Measurements from ENCODE around the gene PON1. TPM values are rescaled to one million over a fixed set of nuclear protein-coding genes. Genes with fewer than 3 reads are reported as not detected.

PON1 gene
- total and polyA plus RNA-seq, 2 experiments from 2014 or later: 0.69 to 1.2 TPM

DNA sequence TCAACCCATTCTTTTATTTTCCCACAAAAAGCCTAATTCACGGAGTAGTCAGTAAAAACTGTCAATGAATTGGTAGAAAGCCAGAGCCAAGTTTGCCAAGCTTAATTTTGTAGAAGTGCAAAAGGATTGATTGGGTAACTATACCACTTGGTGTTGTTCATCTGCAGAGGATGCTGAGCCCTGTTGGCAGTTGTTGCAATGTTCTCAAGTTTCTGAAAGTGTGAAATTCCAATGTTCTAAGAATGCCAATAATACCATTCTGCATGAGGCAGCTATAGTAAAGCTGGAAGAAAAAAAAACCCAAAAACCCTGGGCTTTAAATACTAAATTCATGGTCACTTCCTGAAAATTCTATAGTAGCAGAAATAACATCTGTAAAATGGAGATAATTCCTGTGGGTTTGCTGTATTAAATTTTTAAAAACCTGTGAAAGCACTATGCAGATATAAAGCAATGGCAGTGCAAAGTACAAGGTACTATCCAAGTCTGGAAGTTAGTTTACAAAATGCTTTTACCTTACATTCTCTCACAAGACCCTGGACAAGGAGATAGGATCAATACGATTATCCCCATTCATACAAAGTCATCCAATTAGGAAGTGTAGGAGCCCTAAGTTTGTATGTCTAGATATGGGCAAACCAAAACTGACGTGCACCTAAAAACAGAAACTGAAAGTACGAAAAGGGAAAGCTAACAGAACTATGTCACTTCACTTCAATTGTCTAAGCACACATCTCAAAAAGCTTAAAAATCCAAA lies 6.0 kb upstream of the PON1 start:
- H3K4me3 Mint-ChIP-seq: no peak overlapping the region
- H3K36me3 Mint-ChIP-seq (ENCODE audit: low read depth): no peaks in the 10 kb centered on the region
- no peak overlapping the region for H3K27ac ChIP-seq (ENCODE audit: low read depth)
- H3K27me3 Mint-ChIP-seq (ENCODE audit: insufficient read depth, low read depth, poor library complexity): no peaks in the 10 kb centered on the region
- DNase-seq (ENCODE audit: low spot score): no peak
- H3K4me1 Mint-ChIP-seq: peaks cover 10% of the 10 kb centered on the region; the same call in 2 of the 3 replicates
- H3K27ac Mint-ChIP-seq: no peak overlapping the region; the same call in 1 of the 2 replicates
- no peak for ATAC-seq
- no peak overlapping the region for H2AFZ ChIP-seq
- H4K20me1 ChIP-seq (replicated peaks; ENCODE audit: insufficient read depth): no peaks in the 10 kb centered on the region
- no peaks in the 10 kb centered on the region for H3K36me3 ChIP-seq (ENCODE audit: insufficient read depth)
- no peaks in the 10 kb centered on the region for H3K79me2 ChIP-seq (replicated peaks; ENCODE audit: insufficient read depth)
- 0 out of 2 replicates have a peak, but pooled peaks cover 3% of the 10 kb centered on the region for H3K4me1 ChIP-seq (ENCODE audit: insufficient read depth)
- H3F3A ChIP-seq (replicated peaks; ENCODE audit: low read depth): no peaks in the 10 kb centered on the region
- H3K4me2 ChIP-seq: no peak overlapping the region
- H3K9me3 Mint-ChIP-seq: no peaks in the 10 kb centered on the region; the same call in 2 of the 3 replicates
- H3K27me3 ChIP-seq (ENCODE audit: insufficient read depth): no peaks in the 10 kb centered on the region
- H3K9me2 ChIP-seq (ENCODE audit: insufficient read depth): 0 out of 2 replicates have a peak, but pooled peaks cover 4% of the 10 kb centered on the region
- no peak overlapping the region for H3K4me3 ChIP-seq
- TF ChIP-seq JUNB (IDR thresholded peaks at IDR 0.05; ENCODE audit: unreplicated experiment): no peak

GRCh38 chr7:95327356-95327755 lies 3.0 kb upstream of the PON1 start:
- peaks cover 3% of the 10 kb centered on the region for H3K27me3 Mint-ChIP-seq (ENCODE audit: insufficient read depth, low read depth, poor library complexity)
- TF ChIP-seq POLR2AphosphoS5 (IDR thresholded peaks at IDR 0.05; ENCODE audit: low read depth) (no peak), EZH2phosphoT487 (IDR thresholded peaks at IDR 0.05; ENCODE audit: unreplicated experiment) (no peak), EZH2 (IDR thresholded peaks at IDR 0.05; ENCODE audit: low read depth, unreplicated experiment) (no peak), NANOG (IDR thresholded peaks at IDR 0.05; ENCODE audit: borderline replicate concordance) (no peak), STAT1 (IDR thresholded peaks at IDR 0.05; ENCODE audit: unreplicated experiment) (no peak), JUNB (IDR thresholded peaks at IDR 0.05; ENCODE audit: unreplicated experiment) (no peak), ZNF114 (CRISPR knock-in tag; IDR thresholded peaks at IDR 0.05) (no peak)
- TF ChIP-seq, protein P1, sequence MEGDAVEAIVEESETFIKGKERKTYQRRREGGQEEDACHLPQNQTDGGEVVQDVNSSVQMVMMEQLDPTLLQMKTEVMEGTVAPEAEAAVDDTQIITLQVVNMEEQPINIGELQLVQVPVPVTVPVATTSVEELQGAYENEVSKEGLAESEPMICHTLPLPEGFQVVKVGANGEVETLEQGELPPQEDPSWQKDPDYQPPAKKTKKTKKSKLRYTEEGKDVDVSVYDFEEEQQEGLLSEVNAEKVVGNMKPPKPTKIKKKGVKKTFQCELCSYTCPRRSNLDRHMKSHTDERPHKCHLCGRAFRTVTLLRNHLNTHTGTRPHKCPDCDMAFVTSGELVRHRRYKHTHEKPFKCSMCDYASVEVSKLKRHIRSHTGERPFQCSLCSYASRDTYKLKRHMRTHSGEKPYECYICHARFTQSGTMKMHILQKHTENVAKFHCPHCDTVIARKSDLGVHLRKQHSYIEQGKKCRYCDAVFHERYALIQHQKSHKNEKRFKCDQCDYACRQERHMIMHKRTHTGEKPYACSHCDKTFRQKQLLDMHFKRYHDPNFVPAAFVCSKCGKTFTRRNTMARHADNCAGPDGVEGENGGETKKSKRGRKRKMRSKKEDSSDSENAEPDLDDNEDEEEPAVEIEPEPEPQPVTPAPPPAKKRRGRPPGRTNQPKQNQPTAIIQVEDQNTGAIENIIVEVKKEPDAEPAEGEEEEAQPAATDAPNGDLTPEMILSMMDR (conservative IDR thresholded peaks at IDR 0.05; ENCODE audit: low read depth in 2 of 2): no peak
- TF ChIP-seq, protein P2, sequence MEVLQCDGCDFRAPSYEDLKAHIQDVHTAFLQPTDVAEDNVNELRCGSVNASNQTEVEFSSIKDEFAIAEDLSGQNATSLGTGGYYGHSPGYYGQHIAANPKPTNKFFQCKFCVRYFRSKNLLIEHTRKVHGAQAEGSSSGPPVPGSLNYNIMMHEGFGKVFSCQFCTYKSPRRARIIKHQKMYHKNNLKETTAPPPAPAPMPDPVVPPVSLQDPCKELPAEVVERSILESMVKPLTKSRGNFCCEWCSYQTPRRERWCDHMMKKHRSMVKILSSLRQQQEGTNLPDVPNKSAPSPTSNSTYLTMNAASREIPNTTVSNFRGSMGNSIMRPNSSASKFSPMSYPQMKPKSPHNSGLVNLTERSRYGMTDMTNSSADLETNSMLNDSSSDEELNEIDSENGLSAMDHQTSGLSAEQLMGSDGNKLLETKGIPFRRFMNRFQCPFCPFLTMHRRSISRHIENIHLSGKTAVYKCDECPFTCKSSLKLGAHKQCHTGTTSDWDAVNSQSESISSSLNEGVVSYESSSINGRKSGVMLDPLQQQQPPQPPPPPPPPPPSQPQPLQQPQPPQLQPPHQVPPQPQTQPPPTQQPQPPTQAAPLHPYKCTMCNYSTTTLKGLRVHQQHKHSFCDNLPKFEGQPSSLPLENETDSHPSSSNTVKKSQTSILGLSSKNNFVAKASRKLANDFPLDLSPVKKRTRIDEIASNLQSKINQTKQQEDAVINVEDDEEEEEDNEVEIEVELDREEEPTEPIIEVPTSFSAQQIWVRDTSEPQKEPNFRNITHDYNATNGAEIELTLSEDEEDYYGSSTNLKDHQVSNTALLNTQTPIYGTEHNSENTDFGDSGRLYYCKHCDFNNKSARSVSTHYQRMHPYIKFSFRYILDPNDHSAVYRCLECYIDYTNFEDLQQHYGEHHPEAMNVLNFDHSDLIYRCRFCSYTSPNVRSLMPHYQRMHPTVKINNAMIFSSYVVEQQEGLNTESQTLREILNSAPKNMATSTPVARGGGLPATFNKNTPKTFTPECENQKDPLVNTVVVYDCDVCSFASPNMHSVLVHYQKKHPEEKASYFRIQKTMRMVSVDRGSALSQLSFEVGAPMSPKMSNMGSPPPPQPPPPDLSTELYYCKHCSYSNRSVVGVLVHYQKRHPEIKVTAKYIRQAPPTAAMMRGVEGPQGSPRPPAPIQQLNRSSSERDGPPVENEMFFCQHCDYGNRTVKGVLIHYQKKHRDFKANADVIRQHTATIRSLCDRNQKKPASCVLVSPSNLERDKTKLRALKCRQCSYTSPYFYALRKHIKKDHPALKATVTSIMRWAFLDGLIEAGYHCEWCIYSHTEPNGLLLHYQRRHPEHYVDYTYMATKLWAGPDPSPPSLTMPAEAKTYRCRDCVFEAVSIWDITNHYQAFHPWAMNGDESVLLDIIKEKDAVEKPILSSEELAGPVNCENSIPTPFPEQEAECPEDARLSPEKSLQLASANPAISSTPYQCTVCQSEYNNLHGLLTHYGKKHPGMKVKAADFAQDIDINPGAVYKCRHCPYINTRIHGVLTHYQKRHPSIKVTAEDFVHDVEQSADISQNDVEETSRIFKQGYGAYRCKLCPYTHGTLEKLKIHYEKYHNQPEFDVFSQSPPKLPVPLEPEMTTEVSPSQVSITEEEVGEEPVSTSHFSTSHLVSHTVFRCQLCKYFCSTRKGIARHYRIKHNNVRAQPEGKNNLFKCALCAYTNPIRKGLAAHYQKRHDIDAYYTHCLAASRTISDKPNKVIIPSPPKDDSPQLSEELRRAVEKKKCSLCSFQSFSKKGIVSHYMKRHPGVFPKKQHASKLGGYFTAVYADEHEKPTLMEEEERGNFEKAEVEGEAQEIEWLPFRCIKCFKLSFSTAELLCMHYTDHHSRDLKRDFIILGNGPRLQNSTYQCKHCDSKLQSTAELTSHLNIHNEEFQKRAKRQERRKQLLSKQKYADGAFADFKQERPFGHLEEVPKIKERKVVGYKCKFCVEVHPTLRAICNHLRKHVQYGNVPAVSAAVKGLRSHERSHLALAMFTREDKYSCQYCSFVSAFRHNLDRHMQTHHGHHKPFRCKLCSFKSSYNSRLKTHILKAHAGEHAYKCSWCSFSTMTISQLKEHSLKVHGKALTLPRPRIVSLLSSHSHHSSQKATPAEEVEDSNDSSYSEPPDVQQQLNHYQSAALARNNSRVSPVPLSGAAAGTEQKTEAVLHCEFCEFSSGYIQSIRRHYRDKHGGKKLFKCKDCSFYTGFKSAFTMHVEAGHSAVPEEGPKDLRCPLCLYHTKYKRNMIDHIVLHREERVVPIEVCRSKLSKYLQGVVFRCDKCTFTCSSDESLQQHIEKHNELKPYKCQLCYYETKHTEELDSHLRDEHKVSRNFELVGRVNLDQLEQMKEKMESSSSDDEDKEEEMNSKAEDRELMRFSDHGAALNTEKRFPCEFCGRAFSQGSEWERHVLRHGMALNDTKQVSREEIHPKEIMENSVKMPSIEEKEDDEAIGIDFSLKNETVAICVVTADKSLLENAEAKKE (CRISPR knock-in tag; IDR thresholded peaks at IDR 0.05): no peak
- TF ChIP-seq, protein P3, sequence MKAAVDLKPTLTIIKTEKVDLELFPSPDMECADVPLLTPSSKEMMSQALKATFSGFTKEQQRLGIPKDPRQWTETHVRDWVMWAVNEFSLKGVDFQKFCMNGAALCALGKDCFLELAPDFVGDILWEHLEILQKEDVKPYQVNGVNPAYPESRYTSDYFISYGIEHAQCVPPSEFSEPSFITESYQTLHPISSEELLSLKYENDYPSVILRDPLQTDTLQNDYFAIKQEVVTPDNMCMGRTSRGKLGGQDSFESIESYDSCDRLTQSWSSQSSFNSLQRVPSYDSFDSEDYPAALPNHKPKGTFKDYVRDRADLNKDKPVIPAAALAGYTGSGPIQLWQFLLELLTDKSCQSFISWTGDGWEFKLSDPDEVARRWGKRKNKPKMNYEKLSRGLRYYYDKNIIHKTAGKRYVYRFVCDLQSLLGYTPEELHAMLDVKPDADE (IDR thresholded peaks at IDR 0.05): no peak

More at GRCh38 chr7:95327356-95327755, 3.0 kb upstream of the PON1 start:
- no peak for ATAC-seq
- Histone ChIP-seq H3K27ac (ENCODE audit: low read depth) (no peak overlapping the region), H3K27me3 (ENCODE audit: insufficient read depth) (peaks cover 9% of the 10 kb centered on the region; the same call in 1 of the 2 replicates), H4K20me1 (replicated peaks; ENCODE audit: insufficient read depth) (no peaks in the 10 kb centered on the region), H3K36me3 (ENCODE audit: insufficient read depth) (no peaks in the 10 kb centered on the region), H2AFZ (no peak overlapping the region), H3F3A (replicated peaks; ENCODE audit: low read depth) (no peaks in the 10 kb centered on the region), H3K79me2 (replicated peaks; ENCODE audit: insufficient read depth) (no peaks in the 10 kb centered on the region), H3K4me1 (ENCODE audit: insufficient read depth) (peaks cover 3% of the 10 kb centered on the region; the same call in 1 of the 2 replicates), H3K9me2 (ENCODE audit: insufficient read depth) (0 out of 2 replicates have a peak, but pooled peaks cover 4% of the 10 kb centered on the region), H3K4me2 (no peak overlapping the region), H3K4me3 (no peak overlapping the region)
- DNase-seq (ENCODE audit: low spot score): no peak
- Mint-ChIP-seq H3K4me1 (peaks cover 10% of the 10 kb centered on the region; the same call in 2 of the 3 replicates), H3K36me3 (ENCODE audit: low read depth) (no peaks in the 10 kb centered on the region), H3K27ac (no peak overlapping the region), H3K4me3 (no peak overlapping the region), H3K9me3 (no peaks in the 10 kb centered on the region; the same call in 2 of the 3 replicates)
